Endothelial cell (in vitro differentiated cells): ENCODE results near the gene HOXD8. TPM values are rescaled to one million over a fixed set of nuclear protein-coding genes. Genes with fewer than 3 reads are reported as not detected.

Source experiments
- DNase-seq: peaks from one replicate; pipeline ENCODE4 v3.0.0; 2021; ENCODE audit warnings: low spot score
- H3K27ac Mint-ChIP-seq: one replicate; pipeline ENCODE4 v1.8.0; 2021; ENCODE audit warnings: mixed read lengths, inconsistent platforms; ENCODE audit not compliant: unreplicated experiment
- H3K27me3 Mint-ChIP-seq: one replicate; pipeline ENCODE4 v1.8.0; 2021; ENCODE audit warnings: mild to moderate bottlenecking, moderate library complexity, mixed read lengths, inconsistent platforms; ENCODE audit not compliant: unreplicated experiment
- H3K36me3 Mint-ChIP-seq: one replicate; pipeline ENCODE4 v1.8.0; 2021; ENCODE audit warnings: mild to moderate bottlenecking, low read depth, mixed read lengths, inconsistent platforms; ENCODE audit not compliant: unreplicated experiment
- H3K4me1 Mint-ChIP-seq: one replicate; pipeline ENCODE4 v1.8.0; 2021; ENCODE audit warnings: mild to moderate bottlenecking, mixed read lengths, inconsistent platforms; ENCODE audit not compliant: unreplicated experiment
- H3K4me3 Mint-ChIP-seq: one replicate; pipeline ENCODE4 v1.8.0; 2021; ENCODE audit warnings: mild to moderate bottlenecking, mixed read lengths, inconsistent platforms; ENCODE audit not compliant: unreplicated experiment
- H3K9me3 Mint-ChIP-seq: one replicate; pipeline ENCODE4 v1.8.0; 2021; ENCODE audit warnings: mixed read lengths, inconsistent platforms; ENCODE audit not compliant: unreplicated experiment
- total RNA-seq: library from RNA; stranded (reverse); fragmentation: NEBNext Ultra II Directional; extraction: Animal tissue kit (Norgen Biotek cat#: 25700); gene quantifications from one replicate; pipeline ENCODE4 v1.2.1, GENCODE V29; 2021; ENCODE audit not compliant: unreplicated experiment
- TF ChIP-seq, protein P1 (sequence below): fragments of 200-600 bp; sonication (generic); IDR thresholded peaks from one replicate; pipeline ENCODE4 v1.5.0; 2021; ENCODE audit warnings: antibody characterized with exemption; ENCODE audit not compliant: unreplicated experiment

The HOXD8 gene
- total RNA-seq, 1 donor from 2014 or later = 9.3 TPM

DNA sequence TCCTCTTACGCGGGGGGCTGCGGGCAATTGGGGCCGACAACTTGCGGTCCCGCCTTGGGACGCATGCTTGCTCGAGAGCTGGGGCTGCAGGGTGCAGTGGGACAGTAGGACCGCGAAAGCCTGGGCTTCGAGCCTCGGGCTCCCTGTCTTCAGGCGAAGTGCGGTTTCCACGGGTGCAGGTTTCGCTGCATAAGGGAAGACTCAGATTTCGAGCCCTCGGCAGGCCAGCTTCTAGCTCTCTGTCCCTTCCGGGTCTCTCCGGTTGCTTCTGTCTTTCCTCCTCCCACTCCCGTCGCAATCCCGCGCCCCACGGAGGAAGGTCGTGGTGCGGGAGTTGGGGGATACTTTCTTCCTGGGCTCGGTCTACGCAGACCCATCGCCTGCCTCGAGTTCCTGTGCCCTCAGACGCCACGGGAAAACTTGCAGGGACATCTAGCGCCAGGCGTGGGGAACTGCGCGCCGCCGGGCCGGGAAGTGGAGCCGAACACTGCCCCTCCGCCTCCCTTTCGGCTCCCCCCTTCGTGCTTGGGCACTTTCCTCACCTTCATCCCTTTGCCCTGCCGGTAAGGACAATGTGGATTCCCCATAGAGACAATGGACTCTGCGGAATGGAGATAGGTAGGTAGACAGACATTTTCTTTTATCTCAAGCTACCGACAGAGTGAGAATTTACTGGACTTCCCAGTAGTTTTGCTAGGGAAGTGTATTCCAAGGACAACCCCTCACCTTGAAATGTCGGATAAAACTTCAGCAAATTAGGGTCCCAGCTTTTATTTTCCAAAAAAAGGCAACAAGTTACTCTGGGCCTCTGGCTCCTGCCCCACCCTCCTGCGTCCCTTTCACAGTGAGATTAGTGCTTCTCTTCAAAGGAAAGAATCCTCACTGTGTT is 41.2 kb upstream of the HOXD8 start:
- Mint-ChIP-seq H3K36me3 (peaks cover 4% of the 10 kb centered on the region), H3K4me1 (peaks cover 21% of the 10 kb centered on the region), H3K27me3 (peaks cover 44% of the 10 kb centered on the region), H3K4me3 (peak overlapping the region; percentile 87), H3K9me3 (no peaks in the 10 kb centered on the region), H3K27ac (no peak overlapping the region)
- DNase-seq = peak; percentile 74
- TF ChIP-seq, protein P1, sequence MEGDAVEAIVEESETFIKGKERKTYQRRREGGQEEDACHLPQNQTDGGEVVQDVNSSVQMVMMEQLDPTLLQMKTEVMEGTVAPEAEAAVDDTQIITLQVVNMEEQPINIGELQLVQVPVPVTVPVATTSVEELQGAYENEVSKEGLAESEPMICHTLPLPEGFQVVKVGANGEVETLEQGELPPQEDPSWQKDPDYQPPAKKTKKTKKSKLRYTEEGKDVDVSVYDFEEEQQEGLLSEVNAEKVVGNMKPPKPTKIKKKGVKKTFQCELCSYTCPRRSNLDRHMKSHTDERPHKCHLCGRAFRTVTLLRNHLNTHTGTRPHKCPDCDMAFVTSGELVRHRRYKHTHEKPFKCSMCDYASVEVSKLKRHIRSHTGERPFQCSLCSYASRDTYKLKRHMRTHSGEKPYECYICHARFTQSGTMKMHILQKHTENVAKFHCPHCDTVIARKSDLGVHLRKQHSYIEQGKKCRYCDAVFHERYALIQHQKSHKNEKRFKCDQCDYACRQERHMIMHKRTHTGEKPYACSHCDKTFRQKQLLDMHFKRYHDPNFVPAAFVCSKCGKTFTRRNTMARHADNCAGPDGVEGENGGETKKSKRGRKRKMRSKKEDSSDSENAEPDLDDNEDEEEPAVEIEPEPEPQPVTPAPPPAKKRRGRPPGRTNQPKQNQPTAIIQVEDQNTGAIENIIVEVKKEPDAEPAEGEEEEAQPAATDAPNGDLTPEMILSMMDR = peak; percentile 45

DNA sequence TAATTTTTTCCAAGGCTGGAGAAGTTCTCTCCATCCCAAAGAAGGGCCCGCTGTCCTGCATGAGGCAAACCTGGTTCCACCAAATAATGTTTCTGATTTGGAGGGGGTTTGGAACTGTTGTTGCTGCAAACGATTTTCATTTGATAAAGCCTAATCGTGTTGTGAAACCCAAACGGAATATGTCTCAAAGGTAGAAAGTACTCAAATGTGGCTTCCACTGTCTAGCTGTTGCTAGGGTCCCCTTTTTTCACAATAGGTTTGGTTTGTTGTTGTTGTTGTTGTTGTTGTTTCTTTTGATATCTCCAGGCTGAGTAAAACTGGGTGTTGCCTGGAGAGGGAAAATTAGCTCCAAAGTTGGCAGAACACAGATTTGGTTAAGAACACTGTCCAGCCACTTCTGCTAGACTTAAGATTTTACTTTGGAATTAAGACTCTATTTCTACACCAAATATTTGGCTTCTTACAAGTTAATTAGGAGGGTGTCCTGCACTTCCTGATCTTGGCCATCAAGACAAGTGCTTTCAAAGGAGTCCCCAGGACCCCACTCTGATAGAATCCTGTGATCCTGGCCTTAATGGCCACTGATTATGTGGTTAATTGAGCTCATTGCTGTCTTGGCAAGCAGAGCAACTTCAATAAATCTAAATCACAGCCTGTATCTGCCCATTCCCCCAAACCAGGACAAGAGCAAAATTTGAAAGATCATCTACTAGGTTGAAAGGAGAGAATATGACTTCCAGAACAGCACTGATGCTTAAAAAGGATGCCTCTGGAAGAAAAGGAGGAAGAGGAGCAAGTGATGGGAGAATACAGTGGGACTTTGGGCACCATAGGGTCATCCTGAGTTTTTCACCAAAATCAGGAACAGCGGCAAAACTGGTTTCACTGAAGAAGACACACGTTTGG is 40.3 kb upstream of the HOXD8 start:
- H3K4me1 Mint-ChIP-seq = peaks cover 22% of the 10 kb centered on the region
- H3K36me3 Mint-ChIP-seq = peaks cover 4% of the 10 kb centered on the region
- H3K4me3 Mint-ChIP-seq = no peak overlapping the region
- no peaks in the 10 kb centered on the region for H3K9me3 Mint-ChIP-seq
- peaks cover 44% of the 10 kb centered on the region for H3K27me3 Mint-ChIP-seq
- no peak overlapping the region for H3K27ac Mint-ChIP-seq
- no peak for DNase-seq
- TF ChIP-seq, protein P1 = no peak

DNA sequence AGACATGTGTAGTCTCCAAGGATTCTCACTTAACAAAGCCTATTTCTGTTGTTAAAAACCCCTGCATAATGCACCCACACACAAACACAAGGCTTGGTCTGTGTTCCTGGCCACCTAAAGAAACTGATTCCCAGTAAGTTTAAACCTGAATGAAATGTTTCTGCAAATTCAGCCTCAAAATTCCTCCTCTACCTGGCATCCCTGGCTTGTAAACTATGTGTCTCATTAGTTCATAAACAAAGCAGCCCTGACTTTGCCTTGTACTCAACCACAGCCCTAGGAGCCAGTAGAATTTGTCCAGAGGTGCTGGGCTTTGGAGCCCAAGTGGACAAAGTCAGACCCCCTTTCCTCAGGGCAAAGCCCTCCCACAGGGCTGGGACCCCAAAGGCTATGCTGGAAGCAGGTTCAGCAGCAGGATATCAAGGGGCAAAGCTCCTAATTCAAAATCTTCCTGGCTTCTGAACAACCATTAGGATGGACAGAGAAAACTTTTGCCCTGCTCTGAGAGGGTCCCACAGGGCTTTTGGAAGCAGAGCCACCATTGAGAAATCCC is 39.6 kb upstream of the HOXD8 start:
- no peak overlapping the region for H3K27ac Mint-ChIP-seq
- TF ChIP-seq, protein P1 = no peak
- DNase-seq = no peak
- peaks cover 45% of the 10 kb centered on the region for H3K27me3 Mint-ChIP-seq
- peaks cover 4% of the 10 kb centered on the region for H3K36me3 Mint-ChIP-seq
- no peak overlapping the region for H3K4me3 Mint-ChIP-seq
- H3K4me1 Mint-ChIP-seq = peaks cover 19% of the 10 kb centered on the region
- H3K9me3 Mint-ChIP-seq = no peaks in the 10 kb centered on the region

DNA sequence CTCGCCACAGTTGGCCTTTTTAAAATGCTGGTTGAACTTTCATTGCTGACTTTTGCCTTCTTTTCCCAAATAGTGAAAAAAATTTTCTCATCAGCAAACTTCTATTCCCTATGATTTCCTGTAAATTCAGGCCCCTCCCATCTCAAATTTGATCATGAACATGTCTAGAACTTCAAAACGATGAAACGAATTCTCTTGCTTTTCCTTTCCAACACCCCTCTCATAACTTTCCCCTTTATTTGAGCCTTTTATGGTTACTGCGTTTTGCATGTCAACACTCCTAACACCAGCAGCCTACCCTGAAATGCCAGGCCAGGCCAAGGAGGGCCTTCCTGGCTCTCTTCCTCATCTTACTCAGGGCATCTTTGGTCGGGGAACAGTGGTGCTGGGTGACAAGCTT is 38.6 kb upstream of the HOXD8 start:
- peaks cover 15% of the 10 kb centered on the region for H3K4me1 Mint-ChIP-seq
- no peak for DNase-seq
- H3K36me3 Mint-ChIP-seq = peaks cover 4% of the 10 kb centered on the region
- H3K9me3 Mint-ChIP-seq = no peaks in the 10 kb centered on the region
- H3K27ac Mint-ChIP-seq = no peak overlapping the region
- peaks cover 44% of the 10 kb centered on the region for H3K27me3 Mint-ChIP-seq
- TF ChIP-seq, protein P1 = no peak
- H3K4me3 Mint-ChIP-seq = no peak overlapping the region
